Measurements from ENCODE around the gene PMFBP1.

Gene PMFBP1

DNA sequence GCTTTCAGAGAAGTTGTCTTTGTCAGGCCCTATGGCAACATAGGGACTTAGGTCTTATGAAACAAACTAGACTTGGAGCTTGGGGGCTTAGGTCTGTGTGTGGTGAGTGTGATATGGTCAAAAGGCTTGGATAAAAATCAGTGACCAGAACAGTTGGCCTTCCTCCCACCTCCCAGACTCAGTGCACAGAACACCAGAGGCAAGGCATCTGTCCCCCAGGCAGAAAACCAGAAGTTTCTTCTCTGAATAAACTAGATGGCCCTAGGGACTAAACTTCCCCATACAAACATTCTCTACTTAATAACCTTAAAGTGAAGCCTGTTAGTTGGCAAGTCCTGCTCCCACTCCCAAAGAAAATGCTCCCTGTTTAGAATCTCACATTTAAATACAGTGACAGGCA, 39.2 kb upstream of the PMFBP1 start:
- TF ChIP-seq ZNF274 (IDR thresholded peaks at IDR 0.05; ENCODE audit: low read depth, low read length) = no peak
- no peak for TF ChIP-seq YY1 (IDR thresholded peaks at IDR 0.05; ENCODE audit: insufficient read depth, insufficient read length)
- TF ChIP-seq SUZ12 (IDR thresholded peaks at IDR 0.05; ENCODE audit: extremely low read depth, insufficient read depth, insufficient read length) = no peak

DNA sequence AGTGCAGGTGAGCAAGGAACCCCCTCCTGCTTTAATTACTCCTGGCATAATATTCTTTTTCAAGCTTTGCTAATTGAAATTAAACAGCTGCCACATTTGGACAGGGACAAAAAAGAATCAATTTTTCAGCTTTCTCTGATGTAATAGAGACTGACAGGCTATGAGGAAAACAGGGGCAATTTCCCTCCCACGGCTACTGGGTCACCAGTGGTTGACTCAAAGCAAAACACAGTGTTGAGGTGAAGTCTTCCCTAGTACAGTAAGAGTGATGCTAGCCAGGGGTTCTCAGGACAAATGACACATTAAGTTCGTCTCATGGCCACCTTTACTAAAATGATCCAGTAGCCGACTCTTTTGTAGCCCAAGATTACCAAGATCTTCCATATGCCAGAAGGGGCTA, 38.6 kb upstream of the PMFBP1 start:
- Histone ChIP-seq H3K4me3 (ENCODE audit: insufficient read length, low read depth) (no peak overlapping the region), H3K9ac (ENCODE audit: insufficient read length, low read depth) (no peak overlapping the region), H3K36me3 (ENCODE audit: insufficient read depth, insufficient read length, low read length) (no peaks in the 10 kb centered on the region), H3K27me3 (ENCODE audit: insufficient read depth, insufficient read length) (no peaks in the 10 kb centered on the region), H3K4me1 (ENCODE audit: insufficient read depth, insufficient read length) (no peaks in the 10 kb centered on the region), H3K9me3 (ENCODE audit: insufficient read depth, low read length) (0 out of 2 replicates have a peak, but pooled peaks cover 6% of the 10 kb centered on the region)
- no peak for DNase-seq (ENCODE audit: low read depth, low spot score)
- no peak for TF ChIP-seq YY1 (IDR thresholded peaks at IDR 0.05; ENCODE audit: insufficient read depth, insufficient read length)
- TF ChIP-seq SUZ12 (IDR thresholded peaks at IDR 0.05; ENCODE audit: extremely low read depth, insufficient read depth, insufficient read length) = no peak
- no peak for TF ChIP-seq ZNF274 (IDR thresholded peaks at IDR 0.05; ENCODE audit: low read depth, low read length)

More for the DNA sequence above, 39.2 kb upstream of the PMFBP1 start:
- H3K9me3 ChIP-seq (ENCODE audit: insufficient read depth, low read length) = 0 out of 2 replicates have a peak, but pooled peaks cover 6% of the 10 kb centered on the region
- H3K4me1 ChIP-seq (ENCODE audit: insufficient read depth, insufficient read length) = no peaks in the 10 kb centered on the region
- no peak overlapping the region for H3K9ac ChIP-seq (ENCODE audit: insufficient read length, low read depth)
- DNase-seq (ENCODE audit: low read depth, low spot score) = no peak
- no peak overlapping the region for H3K4me3 ChIP-seq (ENCODE audit: insufficient read length, low read depth)
- no peaks in the 10 kb centered on the region for H3K36me3 ChIP-seq (ENCODE audit: insufficient read depth, insufficient read length, low read length)
- H3K27me3 ChIP-seq (ENCODE audit: insufficient read depth, insufficient read length) = no peaks in the 10 kb centered on the region

DNA sequence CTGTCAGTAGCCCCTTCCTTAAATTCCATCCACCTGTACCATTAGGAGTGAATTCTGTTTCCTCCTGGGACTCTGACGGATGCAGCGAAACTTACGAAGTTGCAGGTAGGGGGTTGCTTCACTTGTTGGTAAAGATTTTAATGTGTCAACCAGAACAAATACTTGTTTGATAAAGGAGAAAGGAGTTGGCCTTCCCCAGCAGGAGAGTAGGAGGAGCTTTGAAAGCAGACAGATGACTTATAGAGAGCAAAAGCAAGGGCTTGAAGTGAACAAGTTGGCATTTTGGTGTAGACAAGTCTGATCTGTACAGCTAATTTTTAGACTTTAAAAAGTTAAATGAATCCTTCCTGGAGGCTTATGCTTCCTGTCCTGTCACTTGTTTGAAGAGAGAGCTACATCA, 38.1 kb upstream of the PMFBP1 start:
- TF ChIP-seq ZNF274 (IDR thresholded peaks at IDR 0.05; ENCODE audit: low read depth, low read length) (no peak), SUZ12 (IDR thresholded peaks at IDR 0.05; ENCODE audit: extremely low read depth, insufficient read depth, insufficient read length) (no peak), YY1 (IDR thresholded peaks at IDR 0.05; ENCODE audit: insufficient read depth, insufficient read length) (no peak)
- H3K4me1 ChIP-seq (ENCODE audit: insufficient read depth, insufficient read length) = no peaks in the 10 kb centered on the region
- no peak overlapping the region for H3K9ac ChIP-seq (ENCODE audit: insufficient read length, low read depth)
- H3K9me3 ChIP-seq (ENCODE audit: insufficient read depth, low read length) = 0 out of 2 replicates have a peak, but pooled peaks cover 6% of the 10 kb centered on the region
- H3K27me3 ChIP-seq (ENCODE audit: insufficient read depth, insufficient read length) = no peaks in the 10 kb centered on the region
- DNase-seq (ENCODE audit: low read depth, low spot score) = no peak
- no peaks in the 10 kb centered on the region for H3K36me3 ChIP-seq (ENCODE audit: insufficient read depth, insufficient read length, low read length)
- no peak overlapping the region for H3K4me3 ChIP-seq (ENCODE audit: insufficient read length, low read depth)

DNA sequence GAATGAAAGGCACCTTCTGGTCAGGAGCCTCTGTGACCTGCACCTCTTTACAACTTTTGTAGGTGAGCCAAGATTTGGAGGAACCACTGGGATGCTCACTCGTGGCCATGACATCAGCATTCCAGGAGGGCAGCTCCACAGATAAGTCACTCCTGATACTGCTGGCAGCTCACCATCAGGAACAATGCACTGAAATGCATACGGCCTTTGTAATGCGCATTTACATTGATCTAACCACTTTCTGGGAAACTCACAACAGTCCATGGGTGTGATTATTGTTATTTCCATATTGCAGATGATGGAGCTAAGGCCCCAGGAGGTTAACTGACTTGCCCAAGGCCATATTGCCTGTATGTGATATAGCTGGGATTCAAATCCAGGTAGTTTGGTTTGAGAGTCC, 34.3 kb upstream of the PMFBP1 start:
- H3K9ac ChIP-seq (ENCODE audit: insufficient read length, low read depth) = no peak overlapping the region
- H3K9me3 ChIP-seq (ENCODE audit: insufficient read depth, low read length) = no peaks in the 10 kb centered on the region
- no peaks in the 10 kb centered on the region for H3K27me3 ChIP-seq (ENCODE audit: insufficient read depth, insufficient read length)
- TF ChIP-seq SUZ12 (IDR thresholded peaks at IDR 0.05; ENCODE audit: extremely low read depth, insufficient read depth, insufficient read length) (no peak), ZNF274 (IDR thresholded peaks at IDR 0.05; ENCODE audit: low read depth, low read length) (no peak), YY1 (IDR thresholded peaks at IDR 0.05; ENCODE audit: insufficient read depth, insufficient read length) (no peak)
- H3K36me3 ChIP-seq (ENCODE audit: insufficient read depth, insufficient read length, low read length) = no peaks in the 10 kb centered on the region
- no peak for DNase-seq (ENCODE audit: low read depth, low spot score)
- no peak overlapping the region for H3K4me3 ChIP-seq (ENCODE audit: insufficient read length, low read depth)
- H3K4me1 ChIP-seq (ENCODE audit: insufficient read depth, insufficient read length) = no peaks in the 10 kb centered on the region

DNA sequence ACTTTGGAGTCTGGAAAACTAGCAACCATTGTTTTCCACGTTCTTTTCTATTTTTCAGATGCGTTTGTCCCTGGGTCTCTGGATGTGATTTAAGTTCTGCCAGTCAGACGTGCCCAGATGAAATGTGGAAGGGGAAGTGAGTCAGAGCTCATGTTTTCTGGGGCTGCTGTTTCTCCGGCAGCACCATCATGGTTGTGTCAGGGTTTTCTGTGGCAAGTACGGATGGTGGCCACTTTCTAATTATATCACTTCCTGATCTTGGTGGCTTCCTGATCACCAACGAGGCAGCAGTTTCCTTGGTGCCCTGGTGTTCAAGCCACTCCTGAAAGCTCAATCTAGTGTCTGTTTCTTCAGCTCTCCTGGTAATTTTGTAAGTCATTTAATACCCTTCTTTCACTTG, 31.4 kb upstream of the PMFBP1 start:
- DNase-seq (ENCODE audit: low read depth, low spot score) = no peak
- TF ChIP-seq YY1 (IDR thresholded peaks at IDR 0.05; ENCODE audit: insufficient read depth, insufficient read length) (no peak), SUZ12 (IDR thresholded peaks at IDR 0.05; ENCODE audit: extremely low read depth, insufficient read depth, insufficient read length) (no peak), ZNF274 (IDR thresholded peaks at IDR 0.05; ENCODE audit: low read depth, low read length) (no peak)
- no peak overlapping the region for H3K4me3 ChIP-seq (ENCODE audit: insufficient read length, low read depth)

DNA sequence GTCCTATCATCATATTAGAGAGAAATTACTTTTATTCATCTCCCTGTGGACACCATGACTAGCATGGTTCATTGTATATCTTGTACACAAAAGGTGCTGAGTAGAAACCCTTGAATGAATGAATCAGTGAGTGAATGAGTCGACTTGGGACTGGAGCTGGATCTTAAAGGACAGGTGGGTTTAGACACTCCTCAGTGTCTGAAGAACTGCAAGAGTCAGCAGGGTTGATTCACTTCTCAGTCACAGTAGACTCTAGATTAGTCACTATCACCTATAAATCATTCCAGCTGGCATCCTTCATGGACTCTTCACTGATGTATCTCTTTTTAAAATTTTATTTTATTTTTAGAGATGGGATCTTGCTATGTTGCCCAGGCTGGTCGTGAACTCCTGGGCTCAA, 30.1 kb upstream of the PMFBP1 start:
- TF ChIP-seq ZNF274 (IDR thresholded peaks at IDR 0.05; ENCODE audit: low read depth, low read length) (no peak), YY1 (IDR thresholded peaks at IDR 0.05; ENCODE audit: insufficient read depth, insufficient read length) (no peak)
- DNase-seq (ENCODE audit: low read depth, low spot score) = no peak

More for the DNA sequence above, 31.4 kb upstream of the PMFBP1 start:
- Histone ChIP-seq H3K9ac (ENCODE audit: insufficient read length, low read depth) (no peak overlapping the region), H3K36me3 (ENCODE audit: insufficient read depth, insufficient read length, low read length) (no peaks in the 10 kb centered on the region), H3K9me3 (ENCODE audit: insufficient read depth, low read length) (no peaks in the 10 kb centered on the region), H3K4me1 (ENCODE audit: insufficient read depth, insufficient read length) (no peaks in the 10 kb centered on the region), H3K27me3 (ENCODE audit: insufficient read depth, insufficient read length) (no peaks in the 10 kb centered on the region)

DNA sequence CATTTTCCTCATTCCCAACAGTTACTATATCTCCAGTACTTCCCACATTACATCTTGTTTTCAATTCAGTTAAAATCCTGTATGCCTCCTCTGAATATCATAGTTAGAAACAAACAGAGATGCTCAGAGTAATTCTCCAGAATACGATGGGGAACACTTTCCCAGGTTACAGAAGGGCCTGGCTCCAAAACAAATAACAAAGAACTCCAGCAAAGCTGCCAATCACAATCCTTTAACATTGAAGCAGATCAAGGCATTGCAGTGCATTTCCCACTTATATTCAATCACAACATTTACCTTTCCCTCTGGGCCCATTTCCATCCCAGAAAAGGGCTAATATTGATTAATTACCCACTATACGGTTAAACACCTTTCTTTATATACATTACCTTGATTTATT, 29.4 kb upstream of the PMFBP1 start:
- Histone ChIP-seq H3K36me3 (ENCODE audit: insufficient read depth, insufficient read length, low read length) (no peaks in the 10 kb centered on the region), H3K4me1 (ENCODE audit: insufficient read depth, insufficient read length) (no peaks in the 10 kb centered on the region), H3K27me3 (ENCODE audit: insufficient read depth, insufficient read length) (no peaks in the 10 kb centered on the region), H3K4me3 (ENCODE audit: insufficient read length, low read depth) (no peak overlapping the region), H3K9me3 (ENCODE audit: insufficient read depth, low read length) (no peaks in the 10 kb centered on the region), H3K9ac (ENCODE audit: insufficient read length, low read depth) (no peak overlapping the region)
- no peak for TF ChIP-seq ZNF274 (IDR thresholded peaks at IDR 0.05; ENCODE audit: low read depth, low read length)
- TF ChIP-seq YY1 (IDR thresholded peaks at IDR 0.05; ENCODE audit: insufficient read depth, insufficient read length) = no peak
- TF ChIP-seq SUZ12 (IDR thresholded peaks at IDR 0.05; ENCODE audit: extremely low read depth, insufficient read depth, insufficient read length) = no peak
- DNase-seq (ENCODE audit: low read depth, low spot score) = no peak

More for the DNA sequence above, 30.1 kb upstream of the PMFBP1 start:
- Histone ChIP-seq H3K4me3 (ENCODE audit: insufficient read length, low read depth) (no peak overlapping the region), H3K27me3 (ENCODE audit: insufficient read depth, insufficient read length) (no peaks in the 10 kb centered on the region), H3K9me3 (ENCODE audit: insufficient read depth, low read length) (no peaks in the 10 kb centered on the region), H3K9ac (ENCODE audit: insufficient read length, low read depth) (no peak overlapping the region), H3K4me1 (ENCODE audit: insufficient read depth, insufficient read length) (no peaks in the 10 kb centered on the region), H3K36me3 (ENCODE audit: insufficient read depth, insufficient read length, low read length) (no peaks in the 10 kb centered on the region)

All from NT2/D1 (cell line).